Activated CD8-positive, alpha-beta memory T cell treated with anti-CD3 and anti-CD28 coated beads for 36 hours (primary cell): ENCODE results near the gene CCDC182. TPM values are rescaled to one million over a fixed set of nuclear protein-coding genes. Genes with fewer than 3 reads are reported as not detected.

ENCODE experiments used
- CTCF ChIA-PET: fragments of 350-600 bp; sonication (Branson Sonifier 250); formaldehyde crosslinking; loops from one replicate; lab custom pipeline; 2021; ENCODE audit warnings: antibody characterized with exemption; lab: Charles Lee
- POLR2A ChIA-PET: fragments of 350-600 bp; sonication (Branson Sonifier 250); formaldehyde crosslinking; loops from one replicate; lab custom pipeline; 2021; ENCODE audit warnings: antibody characterized with exemption; lab: Charles Lee
- total RNA-seq, 2 experiments: library from RNA; stranded (reverse); gene quantifications; one replicate each; pipeline ENCODE4 v1.2.3, GENCODE V29; 2021

CCDC182 gene
- total RNA-seq = not detected

GRCh38 chr17:57745242-57745641, at the start of gene CCDC182:
Gene CCDC182, minus strand, starts transcription at chr17:57745299. Its CDS starts 27 bp downstream, at chr17:57745272.
- ChIA-PET POLR2A (no interaction called here), CTCF (interaction anchor here (1.0 to 1.2 kb wide), 2 partner anchors 88 to 610 kb away, joined by 3 to 4 read pairs; no protein-coding TSS in a partner anchor)

- POLR2A ChIA-PET = no interaction called here
- CTCF ChIA-PET = interaction anchor here (2.2 kb wide), 1 partner anchor 12 kb away, joined by 7 read pairs; no protein-coding TSS in a partner anchor
Measured at GRCh38 chr17:57794841-57795240, 49.7 kb upstream of the CCDC182 start.

- ChIA-PET POLR2A (no interaction called here), CTCF (no interaction called here)
Measured at GRCh38 chr17:57788725-57789124, 43.6 kb upstream of the CCDC182 start.

GRCh38 chr17:57785022-57785421, 39.9 kb upstream of the CCDC182 start:
- ChIA-PET CTCF (interaction anchor here (1.2 kb wide), 1 partner anchor 48 kb away, joined by 5 read pairs; no protein-coding TSS in a partner anchor), POLR2A (no interaction called here)

- CTCF ChIA-PET = interaction anchor here (0.8 to 1.9 kb wide), 7 partner anchors 10 to 965 kb away, joined by 3 to 11 read pairs (median 4); no protein-coding TSS in a partner anchor
- POLR2A ChIA-PET = no interaction called here
Measured at GRCh38 chr17:57784226-57784895, 39.3 kb upstream of the CCDC182 start.

GRCh38 chr17:57783338-57783742, 38.2 kb upstream of the CCDC182 start:
- POLR2A ChIA-PET = interaction anchor here (0.6 kb wide), 1 partner anchor 586 kb away, joined by 4 read pairs; no protein-coding TSS in a partner anchor
- CTCF ChIA-PET = interaction anchor here (0.5 to 1.9 kb wide), 19 partner anchors 9 to 871 kb away, joined by 3 to 11 read pairs (median 4); no protein-coding TSS in a partner anchor

GRCh38 chr17:57782647-57783337, 37.7 kb upstream of the CCDC182 start:
- ChIA-PET POLR2A (interaction anchor here (0.6 kb wide), 1 partner anchor 586 kb away, joined by 4 read pairs; no protein-coding TSS in a partner anchor), CTCF (interaction anchor here (0.6 to 1.9 kb wide), 16 partner anchors 9 to 871 kb away, joined by 3 to 11 read pairs (median 4); no protein-coding TSS in a partner anchor)

GRCh38 chr17:57782062-57782490, 37.0 kb upstream of the CCDC182 start:
- CTCF ChIA-PET = interaction anchor here (1.6 to 1.9 kb wide), 3 partner anchors 10 to 538 kb away, joined by 7 to 9 read pairs (median 9); no protein-coding TSS in a partner anchor
- POLR2A ChIA-PET = no interaction called here

GRCh38 chr17:57781386-57782061, 36.4 kb upstream of the CCDC182 start:
- ChIA-PET POLR2A (no interaction called here), CTCF (interaction anchor here (1.9 kb wide), 1 partner anchor 538 kb away, joined by 9 read pairs; no protein-coding TSS in a partner anchor)

- CTCF ChIA-PET = no interaction called here
Measured at GRCh38 chr17:57779706-57780105, 34.6 kb upstream of the CCDC182 start.

GRCh38 chr17:57778306-57778705, 33.2 kb upstream of the CCDC182 start:
- ChIA-PET POLR2A (no interaction called here), CTCF (interaction anchor here (0.6 kb wide), 1 partner anchor 31 kb away, joined by 3 read pairs; no protein-coding TSS in a partner anchor)

More at GRCh38 chr17:57779706-57780105, 34.6 kb upstream of the CCDC182 start:
- POLR2A ChIA-PET = no interaction called here

GRCh38 chr17:57776366-57776765, 31.3 kb upstream of the CCDC182 start:
- CTCF ChIA-PET = no interaction called here
- POLR2A ChIA-PET = no interaction called here

- ChIA-PET POLR2A (no interaction called here), CTCF (no interaction called here)
Measured at GRCh38 chr17:57774872-57775271, 29.8 kb upstream of the CCDC182 start.

- CTCF ChIA-PET = interaction anchor here (3.0 kb wide), 1 partner anchor 10 kb away, joined by 11 read pairs; no protein-coding TSS in a partner anchor
- POLR2A ChIA-PET = interaction anchor here (0.5 kb wide), 1 partner anchor 755 kb away, joined by 8 read pairs; no protein-coding TSS in a partner anchor
Measured at GRCh38 chr17:57773557-57773956, 28.5 kb upstream of the CCDC182 start.

- ChIA-PET POLR2A (no interaction called here), CTCF (interaction anchor here (3.0 kb wide), 1 partner anchor 11 kb away, joined by 11 read pairs; no protein-coding TSS in a partner anchor)
Measured at GRCh38 chr17:57772774-57773173, 27.7 kb upstream of the CCDC182 start.

GRCh38 chr17:57767561-57767960, 22.5 kb upstream of the CCDC182 start:
- ChIA-PET POLR2A (no interaction called here), CTCF (no interaction called here)

- POLR2A ChIA-PET = interaction anchor here (0.5 kb wide), 1 partner anchor 278 kb away, joined by 5 read pairs; no protein-coding TSS in a partner anchor
- CTCF ChIA-PET = interaction anchor here (0.9 kb wide), 1 partner anchor 19 kb away, joined by 3 read pairs; no protein-coding TSS in a partner anchor
Measured at GRCh38 chr17:57766318-57766943, 21.3 kb upstream of the CCDC182 start.
